Epithelial cell of proximal tubule (primary cell): ENCODE results near the gene SORL1-AS1.
"Not testable (repeated sequence)": the region's sequence is repeated elsewhere in the genome, so short reads cannot be mapped to it uniquely, and the experiment has no call there.

Experiments used
- DNase-seq: peaks from one replicate; pipeline ENCODE4 v3.0.0-alpha.2; 2011; ENCODE audit warnings: low read depth
- H3K4me3 ChIP-seq: 2 replicates; pipeline ENCODE4 v1.5.1; 2011; ENCODE audit warnings: low read depth, mild to moderate bottlenecking, low read length
- TF ChIP-seq, protein P1 (sequence below): conservative IDR thresholded peaks from 2 replicates; pipeline ENCODE4 v1.5.1; 2012; ENCODE audit warnings: low read depth, mild to moderate bottlenecking, low read length

The SORL1-AS1 gene

GRCh38 chr11:121414141-121414913 lies 38.4 kb downstream of the SORL1-AS1 start:
- H3K4me3 ChIP-seq = no peak overlapping the region
- DNase-seq = no peak
- TF ChIP-seq, protein P1, sequence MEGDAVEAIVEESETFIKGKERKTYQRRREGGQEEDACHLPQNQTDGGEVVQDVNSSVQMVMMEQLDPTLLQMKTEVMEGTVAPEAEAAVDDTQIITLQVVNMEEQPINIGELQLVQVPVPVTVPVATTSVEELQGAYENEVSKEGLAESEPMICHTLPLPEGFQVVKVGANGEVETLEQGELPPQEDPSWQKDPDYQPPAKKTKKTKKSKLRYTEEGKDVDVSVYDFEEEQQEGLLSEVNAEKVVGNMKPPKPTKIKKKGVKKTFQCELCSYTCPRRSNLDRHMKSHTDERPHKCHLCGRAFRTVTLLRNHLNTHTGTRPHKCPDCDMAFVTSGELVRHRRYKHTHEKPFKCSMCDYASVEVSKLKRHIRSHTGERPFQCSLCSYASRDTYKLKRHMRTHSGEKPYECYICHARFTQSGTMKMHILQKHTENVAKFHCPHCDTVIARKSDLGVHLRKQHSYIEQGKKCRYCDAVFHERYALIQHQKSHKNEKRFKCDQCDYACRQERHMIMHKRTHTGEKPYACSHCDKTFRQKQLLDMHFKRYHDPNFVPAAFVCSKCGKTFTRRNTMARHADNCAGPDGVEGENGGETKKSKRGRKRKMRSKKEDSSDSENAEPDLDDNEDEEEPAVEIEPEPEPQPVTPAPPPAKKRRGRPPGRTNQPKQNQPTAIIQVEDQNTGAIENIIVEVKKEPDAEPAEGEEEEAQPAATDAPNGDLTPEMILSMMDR = no peak

DNA sequence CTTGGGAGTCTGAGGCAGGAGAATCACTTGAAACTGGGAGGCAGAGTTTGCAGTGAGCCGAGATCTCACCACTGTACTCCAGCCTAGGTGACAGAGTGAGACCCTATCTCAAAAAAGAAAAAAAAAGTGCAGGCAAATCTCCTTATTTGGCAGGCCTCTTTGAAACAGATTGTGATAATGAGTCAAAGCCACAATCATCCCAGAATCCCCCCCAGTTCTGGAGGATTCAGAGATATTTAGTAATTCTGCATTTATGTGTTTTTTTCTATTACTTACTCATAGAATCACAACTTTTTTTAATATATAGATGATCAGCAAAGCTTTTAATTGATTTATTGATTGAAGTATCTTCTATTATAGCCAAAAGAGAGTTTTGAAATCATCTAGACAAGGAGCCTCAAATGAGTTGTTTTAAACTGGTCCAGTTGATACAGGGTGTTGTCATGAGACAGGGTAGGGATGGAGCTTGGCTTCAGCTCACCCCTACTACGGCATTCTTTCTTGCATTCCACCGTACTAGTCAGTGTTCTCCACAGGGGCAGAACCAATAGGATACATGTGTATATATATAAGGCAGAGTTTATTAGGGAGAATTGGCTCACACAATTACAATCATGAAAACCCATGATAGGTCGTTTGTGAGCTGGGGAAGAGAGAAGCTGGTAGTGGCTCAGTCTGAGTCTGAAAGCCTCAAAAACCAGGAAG lies 39.9 kb downstream of the SORL1-AS1 start:
- TF ChIP-seq, protein P1 = no peak
- DNase-seq = no peak
- H3K4me3 ChIP-seq = no peak overlapping the region

DNA sequence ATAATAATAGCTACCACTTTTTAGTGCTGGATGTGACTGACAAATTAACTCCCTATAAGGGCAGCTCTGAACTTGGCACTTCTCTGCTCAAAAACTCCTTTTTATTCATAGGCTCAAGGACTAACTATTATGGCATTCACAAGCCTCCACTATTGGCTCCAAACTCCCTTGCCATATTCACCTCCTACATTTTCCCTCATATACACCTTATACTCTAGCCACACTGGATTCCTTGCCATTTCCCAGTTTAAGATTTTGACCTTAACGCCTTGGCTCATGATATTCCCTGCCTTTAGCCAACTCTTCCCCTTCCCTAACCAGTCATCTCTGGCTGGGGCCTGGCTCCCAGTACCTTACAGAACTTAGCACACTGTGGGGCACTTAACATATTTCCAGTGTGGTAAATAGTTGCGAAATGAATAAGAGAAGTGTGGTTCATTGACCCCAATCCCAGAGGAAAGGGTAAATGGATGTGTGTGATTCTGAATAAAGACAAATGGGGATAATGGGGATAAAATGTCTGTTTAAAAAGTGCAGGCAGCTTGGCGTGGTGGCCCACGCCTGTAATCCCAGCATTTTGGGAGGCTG lies 40.7 kb downstream of the SORL1-AS1 start:
- H3K4me3 ChIP-seq = no peak overlapping the region
- DNase-seq = no peak
- TF ChIP-seq, protein P1 = no peak

DNA sequence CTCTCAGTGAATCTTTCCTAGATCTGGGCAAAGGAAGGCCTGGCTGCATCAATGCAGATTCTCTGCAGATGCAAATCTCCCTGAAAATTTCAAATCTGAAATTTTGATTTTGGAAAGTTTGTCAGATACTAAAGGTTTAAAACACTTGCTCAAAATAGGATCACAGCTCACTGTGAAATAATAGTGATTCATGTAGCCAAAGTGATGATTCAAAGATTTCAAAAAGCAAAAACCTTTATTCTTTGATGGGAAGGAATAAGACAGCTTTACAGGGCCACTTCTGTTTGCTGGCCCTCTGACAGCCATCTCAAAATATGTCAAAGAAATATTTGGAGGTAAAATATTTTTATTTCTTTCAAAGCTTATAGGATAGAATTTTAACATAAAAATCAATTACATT lies 41.4 kb downstream of the SORL1-AS1 start:
- not testable (repeated sequence) for DNase-seq, H3K4me3 ChIP-seq

- DNase-seq, H3K4me3 ChIP-seq: not testable (repeated sequence)
Observed at GRCh38 chr11:121410041-121410440, 42.7 kb downstream of the SORL1-AS1 start.

DNA sequence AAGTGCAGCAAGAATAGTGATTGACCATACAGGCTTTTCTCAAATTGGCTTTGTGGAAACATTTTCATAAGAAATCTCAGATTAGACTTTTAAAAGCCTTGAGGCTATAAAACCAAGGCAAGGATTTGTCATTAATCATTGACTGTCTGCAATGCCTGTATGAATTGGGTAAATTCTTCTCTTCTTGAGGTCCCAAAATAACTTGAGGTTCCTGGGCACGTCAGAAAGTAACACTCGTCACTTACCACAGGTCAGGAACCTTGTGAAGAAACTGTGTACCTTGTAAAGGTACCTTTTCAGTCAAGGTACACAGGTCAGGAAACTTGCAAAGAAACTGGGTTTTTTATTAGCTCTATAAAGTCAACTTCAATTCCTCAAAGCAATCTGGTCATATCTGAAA lies 43.9 kb downstream of the SORL1-AS1 start:
- TF ChIP-seq, protein P1 = no peak
- H3K4me3 ChIP-seq = no peak overlapping the region
- DNase-seq = no peak

DNA sequence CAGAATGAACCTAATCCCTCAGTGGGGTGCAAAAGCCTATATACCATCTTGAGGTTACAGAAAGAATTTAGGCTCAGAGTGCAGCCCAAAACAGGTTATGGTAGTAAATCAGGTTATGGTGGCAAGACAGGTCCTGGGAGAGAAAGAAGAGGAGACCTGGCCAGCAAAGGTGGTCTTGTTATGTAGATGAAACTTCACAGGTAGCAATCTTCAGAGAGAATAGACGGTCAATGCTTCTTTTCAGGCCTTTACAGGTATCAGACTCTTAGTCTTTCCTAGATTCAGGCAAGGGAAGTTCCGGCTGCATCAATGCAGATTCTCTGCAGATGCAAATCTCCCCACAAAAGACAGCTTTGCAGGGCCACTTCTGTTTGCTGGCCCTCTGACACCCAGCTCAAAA lies 46.5 kb downstream of the SORL1-AS1 start:
- H3K4me3 ChIP-seq = no peak overlapping the region
- DNase-seq = no peak
- TF ChIP-seq, protein P1 = no peak

DNA sequence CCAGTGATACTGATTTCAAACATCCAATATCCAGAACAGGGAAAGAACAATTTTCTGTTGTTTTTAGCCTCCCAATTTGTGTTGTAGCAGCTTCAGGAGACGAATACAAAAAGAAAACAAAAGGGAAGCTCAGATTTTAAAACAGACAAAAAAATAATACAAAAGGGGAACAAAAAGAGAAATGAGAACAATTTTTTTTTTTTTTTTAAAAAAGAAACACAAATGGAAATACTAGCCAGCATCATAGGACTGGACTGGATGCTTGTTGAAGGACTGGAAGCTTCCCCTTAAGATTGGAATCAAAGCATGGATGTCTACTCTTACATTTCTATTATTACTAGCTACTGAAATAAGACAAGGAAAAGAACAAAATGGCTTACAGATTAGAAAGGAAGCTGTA lies 47.1 kb downstream of the SORL1-AS1 start:
- TF ChIP-seq, protein P1 = no peak
- no peak for DNase-seq

More for the DNA sequence above, 47.1 kb downstream of the SORL1-AS1 start:
- no peak overlapping the region for H3K4me3 ChIP-seq
